A673 (cell line): ENCODE measurements around the gene PGM2L1. TPM values are rescaled to one million over a fixed set of nuclear protein-coding genes. Genes with fewer than 3 reads are reported as not detected.

Experiments used
- BruUV-seq: library from RNA; stranded (reverse); fragments of 400-500 nt; replicated peaks from 2 replicates; lab custom pipeline; 2021; lab: Mats Ljungman, UMichigan
- CTCF ChIA-PET: fragments of 300-600 bp; sonication (Branson Sonifier 250); formaldehyde crosslinking; loops from one replicate; lab custom pipeline; 2022; ENCODE audit warnings: antibody characterized with exemption; lab: Charles Lee
- POLR2A ChIA-PET: fragments of 300-600 bp; sonication (Branson Sonifier 250); formaldehyde crosslinking; loops from one replicate; lab custom pipeline; 2022; ENCODE audit warnings: antibody characterized with exemption; ENCODE audit not compliant: low non-redundant PET; lab: Charles Lee
- DNase-seq: peaks from one replicate; pipeline ENCODE4 v3.0.0-alpha.2; 2015; ENCODE audit warnings: low spot score
- H3K27ac ChIP-seq: fragments of 200-600 bp; sonication (generic); 2 replicates; pipeline ENCODE4 v1.5.1; 2016; ENCODE audit warnings: mixed run types, low read depth, mild to moderate bottlenecking, mixed read lengths, antibody characterized with exemption, low read length; ENCODE audit not compliant: poor library complexity, severe bottlenecking
- H3K27me3 ChIP-seq: fragments of 200-600 bp; sonication (generic); replicated peaks from 2 replicates; pipeline ENCODE4 v1.6.1; 2017; ENCODE audit warnings: mixed run types, low read depth, mild to moderate bottlenecking, mixed read lengths, antibody characterized with exemption, low read length; ENCODE audit not compliant: insufficient read depth, poor library complexity
- H3K36me3 ChIP-seq: fragments of 200-600 bp; sonication (generic); 2 replicates; pipeline ENCODE4 v1.6.1; 2016; ENCODE audit warnings: mixed run types, mild to moderate bottlenecking, mixed read lengths, antibody characterized with exemption, low read length; ENCODE audit not compliant: insufficient read depth, poor library complexity, severe bottlenecking
- H3K4me1 ChIP-seq: fragments of 200-600 bp; sonication (generic); 2 replicates; pipeline ENCODE4 v1.6.1; 2017; ENCODE audit warnings: mixed run types, mild to moderate bottlenecking, mixed read lengths, antibody characterized with exemption, low read length; ENCODE audit not compliant: insufficient read depth, poor library complexity, severe bottlenecking
- H3K4me3 ChIP-seq: fragments of 200-600 bp; sonication (generic); 2 replicates; pipeline ENCODE4 v1.5.1; 2016; ENCODE audit warnings: low read depth, mixed run types, mild to moderate bottlenecking, mixed read lengths, low read length; ENCODE audit not compliant: poor library complexity, severe bottlenecking
- H3K9me3 ChIP-seq: fragments of 200-600 bp; sonication (generic); 2 replicates; pipeline ENCODE4 v1.6.1; 2016; ENCODE audit warnings: mixed run types, low read depth, mild to moderate bottlenecking, mixed read lengths, antibody characterized with exemption, low read length; ENCODE audit not compliant: poor library complexity, severe bottlenecking
- EZH2 ChIP-seq: fragments of 200-600 bp; sonication (generic); IDR thresholded peaks from 2 replicates; pipeline ENCODE4 v1.6.1; 2017; ENCODE audit warnings: borderline replicate concordance, low read depth, mild to moderate bottlenecking, mixed read lengths, antibody characterized with exemption, low read length; ENCODE audit not compliant: poor library complexity, severe bottlenecking
- intact Hi-C: fragments of 100-400 bp; cut with micrococcal nuclease; formaldehyde crosslinking; loops from one replicate; pipeline ENCODE4 v1.10.0; 2022; ENCODE audit not compliant: unreplicated experiment
- total RNA-seq: library from RNA; stranded (reverse); gene quantifications from 2 replicates; pipeline ENCODE4 v1.2.3, GENCODE V29; 2021
- TF ChIP-seq, protein P1 (sequence below): fragments of 300-800, 200-600 bp; sonication (generic); conservative IDR thresholded peaks from 2 replicates; pipeline ENCODE4 v1.5.1; 2017; ENCODE audit warnings: low read depth, mild to moderate bottlenecking, antibody characterized with exemption, low read length, moderate library complexity, mixed read lengths

PGM2L1 gene
- total RNA-seq, 1 experiment from 2014 or later: 18.2 TPM

GRCh38 chr11:74322667-74323066 is 75.6 kb downstream of the PGM2L1 start:
- BruUV-seq: no TSS peak
- no peak for DNase-seq
- Histone ChIP-seq H3K4me3 (no peak overlapping the region), H3K36me3 (no peaks in the 10 kb centered on the region), H3K27me3 (no peaks in the 10 kb centered on the region), H3K27ac (no peak overlapping the region), H3K9me3 (peaks cover 2% of the 10 kb centered on the region), H3K4me1 (peaks cover 13% of the 10 kb centered on the region)
- ChIA-PET CTCF (no interaction called here), POLR2A (no interaction called here)
- TF ChIP-seq, protein P1, sequence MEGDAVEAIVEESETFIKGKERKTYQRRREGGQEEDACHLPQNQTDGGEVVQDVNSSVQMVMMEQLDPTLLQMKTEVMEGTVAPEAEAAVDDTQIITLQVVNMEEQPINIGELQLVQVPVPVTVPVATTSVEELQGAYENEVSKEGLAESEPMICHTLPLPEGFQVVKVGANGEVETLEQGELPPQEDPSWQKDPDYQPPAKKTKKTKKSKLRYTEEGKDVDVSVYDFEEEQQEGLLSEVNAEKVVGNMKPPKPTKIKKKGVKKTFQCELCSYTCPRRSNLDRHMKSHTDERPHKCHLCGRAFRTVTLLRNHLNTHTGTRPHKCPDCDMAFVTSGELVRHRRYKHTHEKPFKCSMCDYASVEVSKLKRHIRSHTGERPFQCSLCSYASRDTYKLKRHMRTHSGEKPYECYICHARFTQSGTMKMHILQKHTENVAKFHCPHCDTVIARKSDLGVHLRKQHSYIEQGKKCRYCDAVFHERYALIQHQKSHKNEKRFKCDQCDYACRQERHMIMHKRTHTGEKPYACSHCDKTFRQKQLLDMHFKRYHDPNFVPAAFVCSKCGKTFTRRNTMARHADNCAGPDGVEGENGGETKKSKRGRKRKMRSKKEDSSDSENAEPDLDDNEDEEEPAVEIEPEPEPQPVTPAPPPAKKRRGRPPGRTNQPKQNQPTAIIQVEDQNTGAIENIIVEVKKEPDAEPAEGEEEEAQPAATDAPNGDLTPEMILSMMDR: no peak
- TF ChIP-seq EZH2: no peak
- intact Hi-C loops: loop anchor here (5.0 to 10.0 kb wide), 3 partner anchors 65 to 358 kb away; no protein-coding TSS in a partner anchor

DNA sequence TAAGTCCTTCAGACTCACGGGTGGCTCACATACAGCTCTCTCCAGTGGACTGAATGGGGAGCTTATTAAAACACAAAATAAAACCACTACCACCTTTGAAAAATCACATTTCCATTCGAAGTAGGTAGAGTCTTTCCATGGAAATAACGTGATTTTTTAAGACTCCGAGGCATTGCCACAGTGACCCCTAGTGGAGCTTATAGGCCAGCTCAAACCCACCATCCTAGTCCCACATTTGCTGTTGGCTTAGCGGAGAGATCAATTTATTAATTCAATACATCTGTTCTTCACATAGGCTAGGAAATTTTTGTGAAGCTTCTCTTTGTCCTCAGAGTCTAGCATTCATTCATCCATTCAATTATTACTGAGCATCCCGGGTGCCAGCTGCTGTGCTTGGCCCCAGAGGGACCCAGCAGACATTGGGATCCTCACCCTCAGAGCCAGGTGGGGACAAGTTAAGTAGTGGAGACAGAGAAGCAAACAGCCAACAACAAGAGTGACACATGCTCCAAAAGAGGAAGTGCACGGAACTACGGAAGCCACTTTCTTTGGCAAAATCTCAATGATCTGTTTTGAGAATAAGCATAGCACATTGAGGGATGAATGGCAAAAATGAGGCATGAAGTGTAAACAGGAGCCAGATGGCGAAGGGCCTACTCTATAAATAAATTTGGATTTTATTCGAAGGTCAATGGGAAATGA is 76.6 kb downstream of the PGM2L1 start:
- no peak overlapping the region for H3K27ac ChIP-seq
- no TSS peak for BruUV-seq
- H3K36me3 ChIP-seq: no peaks in the 10 kb centered on the region

GRCh38 chr11:74320538-74320937 is 77.7 kb downstream of the PGM2L1 start:
- Histone ChIP-seq H3K9me3 (peaks cover 17% of the 10 kb centered on the region), H3K4me1 (peaks cover 3% of the 10 kb centered on the region), H3K27me3 (no peaks in the 10 kb centered on the region), H3K36me3 (no peaks in the 10 kb centered on the region), H3K4me3 (no peak overlapping the region), H3K27ac (no peak overlapping the region)
- ChIA-PET POLR2A (no interaction called here), CTCF (interaction anchor here (0.6 to 1.8 kb wide), 2 partner anchors 108 to 129 kb away, joined by 3 to 5 read pairs; no protein-coding TSS in a partner anchor)
- BruUV-seq: no TSS peak
- TF ChIP-seq, protein P1: no peak
- peak; percentile 33 for DNase-seq
- intact Hi-C loops: loop anchor here (5.0 to 10.0 kb wide), 3 partner anchors 63 to 356 kb away; no protein-coding TSS in a partner anchor

More for the DNA sequence above, 76.6 kb downstream of the PGM2L1 start:
- peaks cover 12% of the 10 kb centered on the region for H3K9me3 ChIP-seq
- TF ChIP-seq, protein P1: peak; percentile 84
- TF ChIP-seq EZH2: no peak
- ChIA-PET CTCF (interaction anchor here (0.5 to 1.8 kb wide), 3 partner anchors 107 to 151 kb away, joined by 3 to 6 read pairs (median 5); no protein-coding TSS in a partner anchor), POLR2A (interaction anchor here (0.6 kb wide), 1 partner anchor 1004 kb away, joined by 3 read pairs; no protein-coding TSS in a partner anchor)
- no peak overlapping the region for H3K4me3 ChIP-seq
- no peaks in the 10 kb centered on the region for H3K27me3 ChIP-seq
- intact Hi-C loops: loop anchor here (5.0 to 10.0 kb wide), 3 partner anchors 64 to 357 kb away; no protein-coding TSS in a partner anchor
- DNase-seq: peak; percentile 57
- peaks cover 13% of the 10 kb centered on the region for H3K4me1 ChIP-seq
